A204.1 (cell line): Measurements from ENCODE around the gene VEGFB.

Experiments used
- FAIRE-seq: peaks from 2 replicates; lab custom pipeline; 2012; peaks lifted over from hg19 to GRCh38; lab: Jason Lieb, UNC

VEGFB gene, protein sequence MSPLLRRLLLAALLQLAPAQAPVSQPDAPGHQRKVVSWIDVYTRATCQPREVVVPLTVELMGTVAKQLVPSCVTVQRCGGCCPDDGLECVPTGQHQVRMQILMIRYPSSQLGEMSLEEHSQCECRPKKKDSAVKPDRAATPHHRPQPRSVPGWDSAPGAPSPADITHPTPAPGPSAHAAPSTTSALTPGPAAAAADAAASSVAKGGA

DNA sequence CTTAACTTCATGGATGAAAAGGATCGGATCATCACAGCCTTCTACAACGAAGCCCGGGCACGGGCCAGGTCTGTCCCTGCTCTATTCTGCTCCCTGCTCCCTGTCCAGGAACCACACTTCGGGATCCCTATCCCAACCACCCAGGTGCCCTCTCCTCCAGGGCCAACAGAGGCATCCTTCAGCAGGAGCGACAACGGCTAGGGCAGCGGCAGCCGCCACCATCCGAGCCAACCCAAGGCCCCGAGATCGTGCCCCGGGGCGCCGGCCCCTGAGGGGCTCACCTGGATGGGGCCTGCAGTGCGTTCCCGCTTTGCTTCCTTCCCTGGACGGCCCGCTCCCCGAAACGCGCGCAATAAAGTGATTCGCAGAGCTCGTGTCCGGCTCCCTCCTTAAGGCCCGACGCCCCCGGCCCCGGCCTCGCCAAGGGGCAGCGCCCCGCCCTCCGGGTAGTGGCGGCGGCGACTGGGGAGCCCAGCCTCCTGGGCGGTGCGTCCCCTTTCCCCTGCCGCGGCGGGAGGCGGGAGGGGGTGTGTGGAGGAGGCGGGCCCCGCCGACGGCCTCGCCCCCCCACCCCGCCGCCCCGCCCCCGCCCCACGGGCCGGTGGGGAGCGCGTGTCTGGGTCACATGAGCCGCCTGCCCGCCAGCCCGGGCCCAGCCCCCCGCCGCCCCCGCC lies at the start of gene VEGFB:
TSS of gene VEGFB (plus strand) at position 672 of the 674 bp plus-strand sequence. CDS start 250 bp downstream, outside the sequence.
- FAIRE-seq: no peak

GRCh38 chr11:64185175-64185692 lies 49.1 kb upstream of the VEGFB start:
- no peak for FAIRE-seq

GRCh38 chr11:64185693-64186491 lies 48.5 kb upstream of the VEGFB start, which contains the start of gene STIP1:
STIP1 (plus strand) TSS chr11:64186171; CDS start chr11:64186262, 91 bp downstream.
- FAIRE-seq: peak; percentile 98

DNA sequence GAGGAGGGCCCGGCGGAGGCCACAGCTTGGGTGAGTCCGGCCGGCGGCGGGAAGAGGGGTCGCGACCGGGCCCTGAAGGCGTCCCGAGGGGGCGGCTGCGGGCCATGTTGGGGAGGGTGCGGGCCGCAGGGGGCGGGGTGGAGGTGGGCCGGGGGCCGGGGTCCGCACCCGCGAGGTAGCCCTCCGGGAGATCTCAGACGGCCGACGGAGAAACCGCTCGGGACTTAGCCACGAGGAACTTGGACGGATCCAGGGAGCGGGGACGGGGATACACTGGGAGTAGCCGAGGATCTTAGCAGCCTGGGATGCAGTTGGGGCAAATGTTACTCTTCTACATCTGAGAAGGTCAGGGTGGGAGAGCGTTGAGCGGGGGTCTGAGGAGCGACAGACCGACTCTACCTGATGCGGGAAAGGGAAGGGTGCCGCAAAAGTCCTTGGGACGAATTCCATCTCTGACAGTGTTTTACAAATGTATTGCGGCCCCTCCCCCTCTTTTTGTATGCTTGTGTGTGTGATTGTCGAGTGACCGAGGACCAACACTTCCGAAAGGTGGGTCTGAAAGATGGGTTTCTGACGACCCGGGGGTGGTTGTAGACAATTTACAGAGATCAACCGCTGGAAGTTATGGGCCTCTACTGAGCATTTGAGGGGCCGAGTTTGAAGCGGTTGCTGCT lies 47.8 kb upstream of the VEGFB start:
- FAIRE-seq: no peak

DNA sequence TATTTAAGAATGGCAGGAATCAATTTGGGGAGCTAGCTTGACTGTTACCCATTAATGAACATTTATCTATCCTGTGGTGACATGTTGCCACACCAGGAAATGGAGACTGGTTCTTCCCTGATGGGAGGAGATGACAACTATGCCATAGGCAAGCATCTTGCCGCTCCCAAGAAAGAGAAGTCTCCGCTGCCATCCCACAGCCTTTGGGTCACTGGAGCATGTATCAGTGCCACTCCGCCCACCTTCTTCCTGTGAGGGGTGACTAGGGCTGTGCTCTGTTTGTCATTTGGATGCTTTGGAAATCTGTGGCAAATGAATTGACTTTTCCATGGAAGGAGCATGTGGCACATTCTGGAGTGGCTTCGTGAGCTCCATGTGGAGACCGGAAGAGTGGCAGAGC lies 42.0 kb upstream of the VEGFB start:
- FAIRE-seq: no peak

GRCh38 chr11:64196626-64197025 lies 37.8 kb upstream of the VEGFB start:
- FAIRE-seq: no peak

GRCh38 chr11:64198511-64198910 lies 35.9 kb upstream of the VEGFB start:
- FAIRE-seq: no peak

GRCh38 chr11:64201543-64201942 lies 32.8 kb upstream of the VEGFB start:
- FAIRE-seq: no peak

- FAIRE-seq: no peak
Measured at GRCh38 chr11:64202992-64203391, 31.4 kb upstream of the VEGFB start.

DNA sequence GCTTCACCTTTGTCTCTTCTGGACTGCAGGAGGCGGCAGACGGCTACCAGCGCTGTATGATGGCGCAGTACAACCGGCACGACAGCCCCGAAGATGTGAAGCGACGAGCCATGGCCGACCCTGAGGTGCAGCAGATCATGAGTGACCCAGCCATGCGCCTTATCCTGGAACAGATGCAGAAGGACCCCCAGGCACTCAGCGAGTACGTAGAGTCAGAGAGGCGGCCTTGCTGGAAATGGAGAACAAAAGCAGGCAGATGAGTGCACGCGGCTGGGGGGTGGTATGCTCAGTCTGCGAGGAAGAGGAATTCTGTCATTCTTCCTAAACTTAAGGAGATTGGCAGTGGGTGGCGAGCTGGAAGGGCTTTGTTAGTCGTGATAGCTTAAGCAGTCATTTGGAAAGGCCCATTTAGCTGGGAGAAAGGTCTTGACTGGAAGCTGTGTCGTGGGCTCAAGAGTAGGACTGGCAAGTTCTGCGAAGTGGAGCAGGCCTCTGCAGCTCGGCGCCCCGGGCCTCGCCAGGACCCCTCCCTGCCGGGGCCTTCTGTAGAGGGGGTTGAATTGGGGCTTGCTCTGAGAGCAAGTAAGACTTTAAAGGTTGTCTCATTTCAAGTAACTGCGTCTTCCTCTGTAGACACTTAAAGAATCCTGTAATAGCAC lies 30.8 kb upstream of the VEGFB start:
- FAIRE-seq: no peak

DNA sequence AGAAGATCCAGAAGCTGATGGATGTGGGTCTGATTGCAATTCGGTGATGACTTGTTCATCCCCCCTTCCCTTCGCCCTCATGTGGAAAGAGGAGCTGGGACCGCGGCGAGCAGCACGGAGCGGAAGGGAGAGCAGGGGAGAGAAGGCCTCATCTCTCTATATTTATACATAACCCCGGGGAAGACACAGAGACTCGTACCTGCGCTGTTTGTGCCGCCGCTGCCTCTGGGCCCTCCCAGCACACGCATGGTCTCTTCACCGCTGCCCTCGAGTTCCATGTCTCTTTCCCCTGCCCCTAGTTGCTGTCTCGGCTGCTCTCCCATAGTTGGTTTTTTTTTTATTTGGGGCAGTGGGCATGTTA lies 30.3 kb upstream of the VEGFB start:
- FAIRE-seq: no peak

DNA sequence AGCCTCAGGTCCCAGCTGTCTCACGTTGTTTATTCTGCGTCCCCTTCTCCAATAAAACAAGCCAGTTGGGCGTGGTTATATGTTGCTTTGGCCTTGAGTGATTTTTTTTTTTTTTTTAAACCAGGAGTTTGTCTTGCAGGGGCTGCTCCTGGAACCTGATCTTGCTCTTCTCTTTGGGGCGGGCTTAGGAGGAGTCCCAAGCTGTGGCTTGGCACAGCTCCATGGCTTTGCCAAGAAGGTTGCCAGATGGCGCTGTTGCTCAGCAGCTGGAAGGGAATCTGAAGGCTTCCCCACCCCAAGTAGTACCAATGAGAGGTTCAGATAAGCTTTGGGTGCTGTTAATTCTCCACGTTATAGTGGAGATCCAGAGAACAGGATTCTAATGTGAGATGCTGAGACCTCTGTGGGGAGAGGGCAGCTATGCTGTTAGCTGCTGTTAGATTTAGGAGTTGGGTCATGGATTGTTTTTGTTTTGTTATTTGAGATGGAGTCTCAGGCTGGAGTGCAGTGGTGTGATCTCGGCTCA lies 29.9 kb upstream of the VEGFB start:
- FAIRE-seq: no peak

GRCh38 chr11:64206457-64207255 lies 27.7 kb upstream of the VEGFB start, which contains the start of gene FERMT3:
FERMT3 (plus strand) TSS chr11:64206721; CDS start chr11:64207365, 644 bp downstream.
- FAIRE-seq: no peak

GRCh38 chr11:64207256-64208085 lies 26.9 kb upstream of the VEGFB start:
- FAIRE-seq: no peak

GRCh38 chr11:64208086-64208795 lies 26.1 kb upstream of the VEGFB start:
- FAIRE-seq: no peak

DNA sequence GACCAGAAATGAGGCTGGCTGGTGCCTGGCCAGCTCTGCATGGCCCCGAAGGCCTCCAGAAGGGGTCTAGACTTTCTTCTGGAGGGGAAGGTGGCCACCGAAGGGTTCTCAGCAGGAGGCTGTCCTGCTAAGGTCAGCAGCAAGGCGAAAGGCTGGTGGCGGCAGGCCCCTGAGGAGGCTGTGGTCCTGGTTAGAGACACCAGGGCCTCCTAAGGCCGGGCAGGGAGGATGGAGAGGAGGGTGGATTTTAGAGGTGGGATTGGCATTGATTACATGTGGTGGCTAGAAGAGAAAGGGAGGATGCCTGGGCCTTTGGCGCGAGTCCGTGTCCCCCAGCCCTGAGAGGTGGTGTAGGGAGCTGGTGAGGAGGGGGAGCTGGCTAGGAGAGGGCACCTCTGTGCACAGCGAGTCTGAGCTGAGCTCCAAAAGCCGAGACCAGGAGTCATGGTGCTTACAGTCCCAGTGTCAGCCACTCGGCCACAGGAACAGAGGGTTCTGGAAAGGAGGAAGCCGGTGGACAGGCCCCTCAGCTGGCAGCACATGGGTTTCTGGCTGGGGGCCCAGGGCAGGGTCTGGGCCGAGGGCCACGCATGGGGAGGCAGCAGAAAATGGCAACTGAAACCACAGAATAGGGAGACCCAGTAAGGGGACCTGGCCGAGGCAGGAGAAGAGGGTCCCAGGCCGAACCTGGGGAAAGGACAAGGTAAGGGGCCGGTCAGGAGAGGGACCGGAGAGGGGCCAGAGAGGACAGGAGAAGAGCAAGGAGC lies 25.4 kb upstream of the VEGFB start:
- FAIRE-seq: no peak

DNA sequence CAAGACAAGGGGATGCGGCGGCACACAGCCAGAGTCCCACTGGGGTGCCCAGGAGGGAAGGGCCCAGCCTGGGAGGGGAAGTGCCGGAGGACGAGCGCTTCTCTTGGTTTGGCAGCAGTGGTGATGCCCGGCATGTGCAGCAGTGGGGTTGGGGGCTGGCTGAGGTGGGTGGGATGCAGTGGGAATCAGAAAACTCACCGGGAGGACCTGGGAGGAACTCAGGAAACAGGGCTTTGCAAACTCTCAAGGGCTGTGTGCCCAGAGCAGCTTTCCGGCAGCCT lies 24.9 kb upstream of the VEGFB start:
- FAIRE-seq: no peak

DNA sequence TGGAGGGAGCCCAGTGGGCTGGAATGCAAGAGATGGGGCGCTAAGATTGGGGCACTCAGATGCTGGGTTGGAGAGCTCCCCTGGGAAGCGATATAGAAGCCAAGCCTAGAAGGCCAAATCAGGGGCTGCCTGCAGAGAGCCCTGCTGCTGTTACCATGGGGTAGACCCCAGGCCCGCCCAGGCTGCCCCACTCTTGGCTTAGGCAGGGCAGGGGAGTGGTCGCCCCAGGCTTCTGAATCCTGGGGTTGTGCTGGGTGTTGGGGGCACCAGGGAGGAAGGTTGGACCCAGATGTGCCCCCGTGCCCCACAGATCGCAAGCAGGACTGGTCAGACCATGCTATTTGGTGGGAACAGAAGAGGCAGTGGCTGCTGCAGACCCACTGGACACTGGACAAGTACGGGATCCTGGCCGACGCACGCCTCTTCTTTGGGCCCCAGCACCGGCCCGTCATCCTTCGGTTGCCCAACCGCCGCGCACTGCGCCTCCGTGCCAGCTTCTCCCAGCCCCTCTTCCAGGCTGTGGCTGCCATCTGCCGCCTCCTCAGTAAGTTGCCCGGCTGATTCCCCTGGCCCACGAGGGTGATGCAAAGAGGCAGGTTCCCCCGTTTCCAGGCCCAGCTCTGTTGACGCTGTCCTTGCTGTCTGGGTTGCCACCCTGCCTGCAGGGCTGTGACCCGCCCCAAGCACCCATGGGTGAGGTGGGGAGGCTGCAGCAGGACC lies 23.9 kb upstream of the VEGFB start:
- no peak for FAIRE-seq
